Calu3 (cell line): ENCODE data around the gene LSS. TPM values are rescaled to one million over a fixed set of nuclear protein-coding genes. Genes with fewer than 3 reads are reported as not detected.

Source experiments
- BruUV-seq: library from RNA; stranded (reverse); fragments of 400-500 nt; replicated peaks from 2 replicates; lab custom pipeline; 2021; lab: Mats Ljungman, UMichigan
- CTCF ChIA-PET: fragments of 300-600 bp; sonication (Branson Sonifier 250); formaldehyde crosslinking; loops from one replicate; lab custom pipeline; 2022; ENCODE audit warnings: antibody characterized with exemption; lab: Charles Lee
- DNase-seq: peaks from one replicate; pipeline ENCODE4 v3.0.0; 2022
- H3K27ac Mint-ChIP-seq: one replicate; pipeline ENCODE4 v1.8.0; 2022; ENCODE audit warnings: mixed read lengths; ENCODE audit not compliant: unreplicated experiment
- H3K27me3 Mint-ChIP-seq: one replicate; pipeline ENCODE4 v1.8.0; 2022; ENCODE audit warnings: mixed read lengths; ENCODE audit not compliant: unreplicated experiment
- H3K36me3 Mint-ChIP-seq: one replicate; pipeline ENCODE4 v1.8.0; 2022; ENCODE audit warnings: mild to moderate bottlenecking, moderate library complexity, mixed read lengths; ENCODE audit not compliant: insufficient read depth, unreplicated experiment
- H3K4me1 Mint-ChIP-seq: one replicate; pipeline ENCODE4 v1.8.0; 2022; ENCODE audit warnings: mild to moderate bottlenecking, low read depth, mixed read lengths; ENCODE audit not compliant: unreplicated experiment
- H3K4me3 Mint-ChIP-seq: one replicate; pipeline ENCODE4 v1.8.0; 2022; ENCODE audit warnings: mild to moderate bottlenecking, low read depth, moderate library complexity, mixed read lengths; ENCODE audit not compliant: unreplicated experiment
- H3K9me3 Mint-ChIP-seq: one replicate; pipeline ENCODE4 v1.8.0; 2022; ENCODE audit warnings: low read depth, mixed read lengths; ENCODE audit not compliant: unreplicated experiment
- intact Hi-C: fragments of 100-400 bp; cut with micrococcal nuclease; formaldehyde crosslinking; loops from one replicate; pipeline ENCODE4 v1.10.0; 2022; ENCODE audit not compliant: unreplicated experiment
- total RNA-seq: library from RNA; stranded (reverse); gene quantifications from 2 replicates; pipeline ENCODE4 v1.2.3, GENCODE V29; 2022
- TF ChIP-seq, protein P1 (sequence below): fragments of 200-600 bp; IDR thresholded peaks from one replicate; pipeline ENCODE4 v1.8.0; 2022; ENCODE audit warnings: antibody characterized with exemption; ENCODE audit not compliant: unreplicated experiment

The LSS gene
- total RNA-seq, 1 experiment from 2014 or later = 55.1 TPM

DNA sequence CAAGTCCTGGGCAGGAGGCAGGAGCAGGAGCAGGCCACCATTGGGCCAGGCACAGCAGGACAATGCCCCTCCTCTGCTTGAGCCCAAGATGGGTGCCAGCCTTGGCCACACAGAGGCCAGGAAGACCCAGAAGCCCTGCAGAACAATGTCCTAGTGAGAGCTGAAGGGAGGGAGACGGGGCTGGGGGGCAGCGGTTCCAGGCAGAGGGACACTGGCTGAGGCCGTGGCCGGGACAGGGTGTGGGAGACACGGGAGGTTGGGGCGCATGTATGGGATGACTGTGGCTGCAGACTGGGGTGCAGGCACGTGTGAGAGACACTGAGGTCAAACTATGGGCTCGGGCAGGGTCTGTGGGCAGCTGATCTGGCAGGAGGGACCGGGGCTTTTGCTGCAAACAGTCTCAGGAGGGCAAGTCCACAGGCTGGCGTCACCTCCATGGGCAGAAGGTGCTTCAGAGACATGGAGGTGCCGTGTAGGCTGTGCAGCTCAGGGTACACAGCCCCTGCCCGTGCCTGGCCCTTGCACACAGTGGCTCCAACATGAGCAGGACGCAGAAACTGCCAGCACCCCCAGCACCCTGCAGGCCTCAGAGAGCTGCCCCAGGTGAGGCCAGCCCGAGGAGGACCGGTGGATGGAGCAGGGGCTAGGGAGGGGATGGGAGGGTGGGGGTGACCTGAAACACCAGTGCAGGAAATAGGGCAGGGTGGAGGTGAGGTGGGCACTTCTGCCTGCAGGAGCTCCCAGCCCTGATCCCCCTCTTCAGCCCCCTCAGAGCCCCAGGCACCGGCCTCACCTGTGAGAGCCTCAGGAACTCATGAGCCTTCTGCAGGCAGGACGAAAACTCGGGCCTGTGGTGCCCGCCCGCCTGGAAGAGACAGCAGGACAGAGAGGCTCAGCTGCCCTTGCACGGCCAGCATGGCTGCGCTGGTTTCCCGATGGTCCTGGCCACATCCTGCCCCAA, 19.5 kb downstream of the LSS start:
- DNase-seq = no peak
- TF ChIP-seq, protein P1, sequence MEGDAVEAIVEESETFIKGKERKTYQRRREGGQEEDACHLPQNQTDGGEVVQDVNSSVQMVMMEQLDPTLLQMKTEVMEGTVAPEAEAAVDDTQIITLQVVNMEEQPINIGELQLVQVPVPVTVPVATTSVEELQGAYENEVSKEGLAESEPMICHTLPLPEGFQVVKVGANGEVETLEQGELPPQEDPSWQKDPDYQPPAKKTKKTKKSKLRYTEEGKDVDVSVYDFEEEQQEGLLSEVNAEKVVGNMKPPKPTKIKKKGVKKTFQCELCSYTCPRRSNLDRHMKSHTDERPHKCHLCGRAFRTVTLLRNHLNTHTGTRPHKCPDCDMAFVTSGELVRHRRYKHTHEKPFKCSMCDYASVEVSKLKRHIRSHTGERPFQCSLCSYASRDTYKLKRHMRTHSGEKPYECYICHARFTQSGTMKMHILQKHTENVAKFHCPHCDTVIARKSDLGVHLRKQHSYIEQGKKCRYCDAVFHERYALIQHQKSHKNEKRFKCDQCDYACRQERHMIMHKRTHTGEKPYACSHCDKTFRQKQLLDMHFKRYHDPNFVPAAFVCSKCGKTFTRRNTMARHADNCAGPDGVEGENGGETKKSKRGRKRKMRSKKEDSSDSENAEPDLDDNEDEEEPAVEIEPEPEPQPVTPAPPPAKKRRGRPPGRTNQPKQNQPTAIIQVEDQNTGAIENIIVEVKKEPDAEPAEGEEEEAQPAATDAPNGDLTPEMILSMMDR = no peak
- Mint-ChIP-seq H3K4me3 (no peak overlapping the region), H3K36me3 (peaks cover 27% of the 10 kb centered on the region), H3K9me3 (no peaks in the 10 kb centered on the region), H3K27me3 (no peaks in the 10 kb centered on the region), H3K27ac (no peak overlapping the region), H3K4me1 (no peaks in the 10 kb centered on the region)
- no TSS peak for BruUV-seq
- intact Hi-C loops = no loop called here
- CTCF ChIA-PET = interaction anchor here (0.5 kb wide), 1 partner anchor 210 kb away, joined by 3 read pairs; no protein-coding TSS in a partner anchor

DNA sequence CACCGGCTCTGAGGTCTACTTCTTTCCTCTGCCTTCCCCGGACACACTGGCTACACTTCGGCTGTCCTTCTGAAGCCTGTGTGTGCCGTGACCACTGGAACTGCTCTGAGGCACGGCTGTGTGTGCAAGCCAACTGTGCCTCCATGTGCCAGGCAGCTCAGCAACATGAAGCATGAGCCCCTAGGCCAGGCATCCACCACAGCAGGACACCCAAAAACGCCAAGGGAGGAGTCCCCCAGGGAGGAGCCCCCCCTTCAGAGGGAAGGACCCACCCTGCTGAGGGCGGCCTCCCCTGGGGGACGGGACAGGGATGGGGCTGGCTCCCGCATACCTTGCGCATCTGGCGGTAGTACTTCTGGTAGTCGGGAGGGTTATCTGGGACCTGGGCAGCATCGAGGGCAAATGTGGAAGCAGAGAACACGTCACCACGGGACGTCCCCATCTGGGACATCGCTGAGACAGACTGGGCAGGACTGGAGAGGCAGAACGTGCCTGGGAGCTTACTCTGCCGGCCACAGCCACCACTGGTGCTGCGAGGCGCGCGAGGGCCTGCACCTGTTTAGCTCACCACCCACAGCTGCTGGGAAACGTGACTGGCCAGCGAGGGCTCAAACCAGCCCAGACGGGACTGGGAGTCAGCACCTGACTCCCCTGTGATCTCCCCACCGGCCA, 20.5 kb downstream of the LSS start:
- DNase-seq = no peak
- CTCF ChIA-PET = no interaction called here
- peaks cover 31% of the 10 kb centered on the region for H3K36me3 Mint-ChIP-seq
- H3K27ac Mint-ChIP-seq = no peak overlapping the region
- no peak overlapping the region for H3K4me3 Mint-ChIP-seq
- intact Hi-C loops = no loop called here
- no peaks in the 10 kb centered on the region for H3K9me3 Mint-ChIP-seq
- no peaks in the 10 kb centered on the region for H3K4me1 Mint-ChIP-seq
- H3K27me3 Mint-ChIP-seq = no peaks in the 10 kb centered on the region
- TF ChIP-seq, protein P1 = no peak
- no TSS peak for BruUV-seq

DNA sequence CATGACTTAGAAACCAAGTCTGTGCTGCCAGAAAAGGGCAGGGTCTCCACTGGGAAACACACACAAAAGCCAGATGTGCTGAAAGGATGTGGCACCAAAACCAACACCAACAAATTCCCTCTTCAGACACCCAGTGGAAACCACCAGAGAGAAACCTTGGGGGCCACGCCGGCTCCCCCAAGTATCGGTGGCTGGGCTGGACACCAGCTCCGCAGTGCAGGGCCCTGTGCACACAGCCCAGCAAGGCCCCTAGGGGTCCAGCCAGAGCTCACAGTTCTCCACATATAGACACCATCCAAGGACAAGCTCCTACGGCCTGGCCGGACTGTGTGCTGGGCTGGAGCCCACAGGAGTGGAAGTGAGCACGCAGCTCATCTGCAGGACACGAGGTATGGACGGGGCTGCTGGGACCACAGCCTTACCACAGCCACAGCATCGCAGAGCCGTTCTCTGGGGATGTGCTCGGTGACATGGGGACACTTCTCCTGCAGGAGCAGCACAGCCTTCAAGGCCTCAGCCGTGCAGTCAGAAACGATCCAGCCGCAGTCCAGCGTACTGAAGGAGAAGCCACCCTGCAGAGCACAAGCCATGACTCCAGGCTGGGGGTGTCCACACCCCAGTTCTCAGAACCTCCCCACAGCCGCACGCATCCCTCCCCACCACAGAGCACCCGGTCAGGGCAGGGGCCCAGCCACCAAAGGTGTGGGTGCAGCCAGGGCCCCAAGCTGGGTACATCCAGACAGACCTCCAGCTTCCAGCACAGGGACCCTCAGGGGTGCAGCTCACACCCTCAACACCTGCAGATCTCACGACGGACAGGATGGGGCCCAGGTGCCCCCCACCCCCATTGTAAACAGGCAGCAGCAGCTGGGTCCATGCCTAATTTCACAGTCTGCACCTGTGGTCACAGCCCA, 21.3 kb downstream of the LSS start:
- BruUV-seq = no TSS peak
- H3K27ac Mint-ChIP-seq = no peak overlapping the region
- H3K27me3 Mint-ChIP-seq = no peaks in the 10 kb centered on the region
- H3K36me3 Mint-ChIP-seq = peaks cover 34% of the 10 kb centered on the region
- TF ChIP-seq, protein P1 = no peak
- no peak overlapping the region for H3K4me3 Mint-ChIP-seq
- CTCF ChIA-PET = interaction anchor here (0.6 kb wide), 1 partner anchor 137 kb away, joined by 3 read pairs; no protein-coding TSS in a partner anchor
- DNase-seq = no peak
- H3K4me1 Mint-ChIP-seq = no peaks in the 10 kb centered on the region
- intact Hi-C loops = no loop called here
- H3K9me3 Mint-ChIP-seq = no peaks in the 10 kb centered on the region
